Measurements from ENCODE around the gene ADAR. TPM values are rescaled to one million over a fixed set of nuclear protein-coding genes. Genes with fewer than 3 reads are reported as not detected.

ADAR gene
- total RNA-seq, 2 experiments from 2014 or later: 206 to 210 TPM

- Histone ChIP-seq H3K27ac (ENCODE audit: low read depth in 1 of 2, low read length in 2 of 2) (no peak overlapping the region), H3K36me3 (ENCODE audit: insufficient read depth, low read length) (peaks cover 66% of the 10 kb centered on the region), H3K27me3 (ENCODE audit: control insufficient read depth in 1 of 2, insufficient read depth in 2 of 2, low read length in 2 of 2) (no peaks in the 10 kb centered on the region), H3K4me3 (ENCODE audit: low read length) (no peak overlapping the region), H3K4me1 (ENCODE audit: insufficient read depth, low read length) (peaks cover 12% of the 10 kb centered on the region), H3K9me3 (ENCODE audit: control insufficient read depth in 1 of 2, insufficient read depth in 1 of 2, low read length in 2 of 2) (no peaks in the 10 kb centered on the region)
- ChIA-PET POLR2A (no interaction called here), CTCF (interaction anchor here (0.5 to 6.0 kb wide), 2 partner anchors 62 to 70 kb away, joined by 4 to 43 read pairs; no protein-coding TSS in a partner anchor)
- ATAC-seq (ENCODE audit: poor library complexity) (no peak), DNase-seq (no peak)
- H3K27ac Mint-ChIP-seq: no peak overlapping the region
- no peaks in the 10 kb centered on the region for H3K27me3 Mint-ChIP-seq
- peaks cover 14% of the 10 kb centered on the region for H3K4me1 Mint-ChIP-seq (ENCODE audit: low read depth)
- intact Hi-C loops (cut with DNase I, micrococcal nuclease): loop anchor here in 1 of 2 experiments (10.0 kb wide), 2 partner anchors 356 to 534 kb away; partner anchors contain the start of gene TPM3
- peaks cover 75% of the 10 kb centered on the region for H3K36me3 Mint-ChIP-seq (ENCODE audit: low read depth)
- H3K9me3 Mint-ChIP-seq: no peaks in the 10 kb centered on the region
- TF ChIP-seq CTCF (IDR thresholded peaks at IDR 0.05): no peak
- H3K4me3 Mint-ChIP-seq: no peak overlapping the region
These were observed 57.3 kb downstream of the ADAR start for GRCh38 chr1:154550657-154551056.

GRCh38 chr1:154550070-154550469, 57.9 kb downstream of the ADAR start:
- H3K4me3 ChIP-seq (ENCODE audit: low read length): no peak overlapping the region
- Mint-ChIP-seq H3K9me3 (no peaks in the 10 kb centered on the region), H3K4me1 (ENCODE audit: low read depth) (peaks cover 8% of the 10 kb centered on the region), H3K27ac (no peak overlapping the region), H3K4me3 (no peak overlapping the region), H3K36me3 (ENCODE audit: low read depth) (peaks cover 69% of the 10 kb centered on the region), H3K27me3 (no peaks in the 10 kb centered on the region)
- ChIA-PET CTCF (interaction anchor here (6.0 kb wide), 1 partner anchor 69 kb away, joined by 43 read pairs; no protein-coding TSS in a partner anchor), POLR2A (no interaction called here)
- TF ChIP-seq CTCF (IDR thresholded peaks at IDR 0.05): no peak
- no peak for DNase-seq
- no peaks in the 10 kb centered on the region for H3K9me3 ChIP-seq (ENCODE audit: control insufficient read depth in 1 of 2, insufficient read depth in 1 of 2, low read length in 2 of 2)
- peaks cover 6% of the 10 kb centered on the region for H3K4me1 ChIP-seq (ENCODE audit: insufficient read depth, low read length)
- no peak for ATAC-seq (ENCODE audit: poor library complexity)
- no peak overlapping the region for H3K27ac ChIP-seq (ENCODE audit: low read depth in 1 of 2, low read length in 2 of 2)
- H3K36me3 ChIP-seq (ENCODE audit: insufficient read depth, low read length): peaks cover 60% of the 10 kb centered on the region
- intact Hi-C loops (cut with DNase I, micrococcal nuclease): loop anchor here in 1 of 2 experiments (10.0 kb wide), 2 partner anchors 355 to 535 kb away; partner anchors contain the start of gene TPM3
- no peaks in the 10 kb centered on the region for H3K27me3 ChIP-seq (ENCODE audit: control insufficient read depth in 1 of 2, insufficient read depth in 2 of 2, low read length in 2 of 2)

DNA sequence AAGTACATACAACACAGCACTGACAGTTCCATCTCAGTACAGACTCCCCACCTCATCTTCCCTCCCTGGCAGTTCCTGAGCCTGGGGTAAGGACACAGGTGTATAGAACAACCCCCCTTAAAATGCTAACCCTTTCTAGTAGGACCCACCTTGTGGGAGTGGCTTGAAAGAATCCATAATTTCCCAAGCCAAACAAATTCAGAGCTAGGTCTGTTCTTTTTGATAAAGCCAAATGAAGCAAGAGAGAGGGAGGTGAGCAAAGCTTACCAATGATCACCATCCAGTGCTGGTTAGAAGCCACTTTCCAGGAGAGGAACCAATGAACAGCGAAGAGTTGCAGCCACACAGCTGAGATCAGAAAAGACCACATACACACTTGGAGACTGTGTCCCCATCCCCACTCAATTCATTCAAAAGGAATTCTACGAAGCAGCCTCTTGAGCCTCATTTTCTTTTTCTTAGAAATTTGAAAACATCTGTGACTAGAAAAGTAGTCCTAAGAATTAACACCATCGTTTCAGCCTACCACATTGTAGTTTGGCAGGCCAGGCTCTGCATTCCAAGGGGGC, 58.7 kb downstream of the ADAR start:
- Histone ChIP-seq H3K4me3 (ENCODE audit: low read length) (no peak overlapping the region), H3K36me3 (ENCODE audit: insufficient read depth, low read length) (peaks cover 52% of the 10 kb centered on the region), H3K4me1 (ENCODE audit: insufficient read depth, low read length) (no peaks in the 10 kb centered on the region), H3K27ac (ENCODE audit: low read depth in 1 of 2, low read length in 2 of 2) (no peak overlapping the region), H3K9me3 (ENCODE audit: control insufficient read depth in 1 of 2, insufficient read depth in 1 of 2, low read length in 2 of 2) (no peaks in the 10 kb centered on the region), H3K27me3 (ENCODE audit: control insufficient read depth in 1 of 2, insufficient read depth in 2 of 2, low read length in 2 of 2) (no peaks in the 10 kb centered on the region)
- intact Hi-C loops (cut with DNase I, micrococcal nuclease): loop anchor here (5.0 to 10.0 kb wide), 2 partner anchors 147 to 224 kb away; partner anchors contain the start of genes AQP10 (in 1 of the 2) and ATP8B2 (in 1 of the 2)
- CTCF ChIA-PET: interaction anchor here (6.0 kb wide), 1 partner anchor 69 kb away, joined by 43 read pairs; no protein-coding TSS in a partner anchor
- Mint-ChIP-seq H3K27ac (peak overlapping the region; percentile 27), H3K27me3 (no peaks in the 10 kb centered on the region), H3K4me1 (ENCODE audit: low read depth) (peaks cover 4% of the 10 kb centered on the region), H3K36me3 (ENCODE audit: low read depth) (peaks cover 61% of the 10 kb centered on the region), H3K9me3 (no peaks in the 10 kb centered on the region), H3K4me3 (no peak overlapping the region)
- DNase-seq (no peak), ATAC-seq (ENCODE audit: poor library complexity) (no peak)
- POLR2A ChIA-PET: no interaction called here
- TF ChIP-seq CTCF (IDR thresholded peaks at IDR 0.05): no peak

Data from CD4-positive, alpha-beta T cell (primary cell).